ENCODE measurements around the gene TMEM178B.

The TMEM178B gene

DNA sequence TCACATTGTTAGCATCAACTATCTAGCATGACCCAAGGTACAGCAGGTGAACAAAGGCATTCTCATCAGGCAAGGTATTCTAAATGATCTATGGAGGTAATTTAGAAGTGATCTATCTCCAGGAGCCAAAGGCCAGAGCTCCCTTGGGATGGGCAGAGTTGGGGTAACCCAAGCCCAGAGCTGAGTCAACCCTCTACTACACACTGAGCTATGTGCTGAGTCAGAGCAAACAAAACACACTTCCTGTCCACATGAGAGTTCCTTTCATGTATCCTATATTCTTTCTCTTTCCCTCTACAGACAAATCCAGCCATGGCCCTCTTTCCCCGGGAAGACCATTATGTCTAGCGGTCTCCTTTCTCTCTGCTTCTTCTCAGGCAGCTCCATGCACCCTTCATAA, 409.2 kb downstream of the TMEM178B start:
- peak; percentile 25 for DNase-seq (ENCODE audit: low read depth)
- H3K4me3 ChIP-seq (ENCODE audit: control insufficient read depth, low read depth, low read length) = no peak overlapping the region
- TF ChIP-seq, protein P1, sequence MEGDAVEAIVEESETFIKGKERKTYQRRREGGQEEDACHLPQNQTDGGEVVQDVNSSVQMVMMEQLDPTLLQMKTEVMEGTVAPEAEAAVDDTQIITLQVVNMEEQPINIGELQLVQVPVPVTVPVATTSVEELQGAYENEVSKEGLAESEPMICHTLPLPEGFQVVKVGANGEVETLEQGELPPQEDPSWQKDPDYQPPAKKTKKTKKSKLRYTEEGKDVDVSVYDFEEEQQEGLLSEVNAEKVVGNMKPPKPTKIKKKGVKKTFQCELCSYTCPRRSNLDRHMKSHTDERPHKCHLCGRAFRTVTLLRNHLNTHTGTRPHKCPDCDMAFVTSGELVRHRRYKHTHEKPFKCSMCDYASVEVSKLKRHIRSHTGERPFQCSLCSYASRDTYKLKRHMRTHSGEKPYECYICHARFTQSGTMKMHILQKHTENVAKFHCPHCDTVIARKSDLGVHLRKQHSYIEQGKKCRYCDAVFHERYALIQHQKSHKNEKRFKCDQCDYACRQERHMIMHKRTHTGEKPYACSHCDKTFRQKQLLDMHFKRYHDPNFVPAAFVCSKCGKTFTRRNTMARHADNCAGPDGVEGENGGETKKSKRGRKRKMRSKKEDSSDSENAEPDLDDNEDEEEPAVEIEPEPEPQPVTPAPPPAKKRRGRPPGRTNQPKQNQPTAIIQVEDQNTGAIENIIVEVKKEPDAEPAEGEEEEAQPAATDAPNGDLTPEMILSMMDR (conservative IDR thresholded peaks at IDR 0.05; ENCODE audit: control insufficient read depth, insufficient read depth, low read depth, low read length) = no peak

DNA sequence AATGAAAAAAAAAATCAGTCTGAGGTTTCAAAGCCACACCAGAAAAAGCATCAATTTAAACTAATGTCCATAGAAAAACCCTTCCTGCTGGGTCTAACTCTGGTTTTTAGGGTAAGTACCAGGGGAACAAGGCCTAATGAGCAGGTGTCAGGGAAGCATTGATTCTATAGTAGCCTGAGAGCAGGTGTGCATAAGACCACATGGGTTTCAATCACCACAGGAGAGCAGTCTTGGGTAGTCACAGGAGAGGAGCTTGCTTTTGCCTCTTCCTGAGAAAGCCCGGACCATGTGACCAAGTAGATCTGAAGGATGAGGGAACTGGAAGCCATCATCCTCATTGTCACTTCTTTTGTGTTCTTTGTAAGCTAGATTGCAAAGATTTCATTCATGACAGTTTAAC, 411.0 kb downstream of the TMEM178B start:
- H3K4me3 ChIP-seq (ENCODE audit: control insufficient read depth, low read depth, low read length) = no peak overlapping the region
- TF ChIP-seq, protein P1 (conservative IDR thresholded peaks at IDR 0.05; ENCODE audit: control insufficient read depth, insufficient read depth, low read depth, low read length) = no peak
- no peak for DNase-seq (ENCODE audit: low read depth)

DNA sequence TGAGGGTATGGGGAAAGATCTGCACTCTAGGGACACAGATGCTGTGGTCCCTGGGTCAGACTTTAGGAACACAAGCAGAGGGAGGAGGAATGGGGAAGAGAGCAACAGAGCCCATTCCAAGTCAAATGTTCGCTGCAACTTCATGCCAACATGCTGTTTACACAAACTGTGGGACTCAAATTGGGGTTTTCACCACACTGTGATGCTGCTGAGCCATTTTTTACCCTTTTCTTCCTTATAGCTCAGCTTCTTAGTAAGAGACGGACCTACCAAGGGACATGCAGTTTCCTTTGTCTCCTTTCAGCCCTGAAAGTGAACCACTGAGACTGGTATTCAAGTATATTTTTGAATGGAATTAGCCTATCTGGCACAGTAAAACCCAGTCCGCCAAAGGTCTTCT, 413.1 kb downstream of the TMEM178B start:
- no peak overlapping the region for H3K4me3 ChIP-seq (ENCODE audit: control insufficient read depth, low read depth, low read length)
- TF ChIP-seq, protein P1 (conservative IDR thresholded peaks at IDR 0.05; ENCODE audit: control insufficient read depth, insufficient read depth, low read depth, low read length) = no peak
- DNase-seq (ENCODE audit: low read depth) = no peak

DNA sequence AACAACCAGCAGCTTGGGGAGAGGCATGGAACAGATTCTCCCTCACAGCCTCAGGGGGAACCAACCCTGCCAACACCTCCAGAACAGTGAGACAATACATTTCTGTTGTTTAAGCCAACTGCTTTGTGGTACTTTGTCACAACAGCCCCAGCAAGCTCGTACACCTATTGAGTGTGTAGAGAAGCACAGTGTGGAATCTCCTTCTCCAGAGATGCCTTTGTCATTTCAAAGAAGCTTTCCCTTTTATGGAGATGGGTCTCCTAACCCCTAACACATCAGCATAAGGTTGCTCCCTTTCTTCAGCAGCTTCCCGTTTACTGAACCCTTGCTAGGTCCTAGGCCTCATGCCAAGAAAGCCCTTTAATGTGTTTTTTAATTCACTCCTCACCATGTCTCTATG, 416.6 kb downstream of the TMEM178B start:
- H3K4me3 ChIP-seq (ENCODE audit: control insufficient read depth, low read depth, low read length) = no peak overlapping the region
- TF ChIP-seq, protein P1 (conservative IDR thresholded peaks at IDR 0.05; ENCODE audit: control insufficient read depth, insufficient read depth, low read depth, low read length) = no peak
- no peak for DNase-seq (ENCODE audit: low read depth)

DNA sequence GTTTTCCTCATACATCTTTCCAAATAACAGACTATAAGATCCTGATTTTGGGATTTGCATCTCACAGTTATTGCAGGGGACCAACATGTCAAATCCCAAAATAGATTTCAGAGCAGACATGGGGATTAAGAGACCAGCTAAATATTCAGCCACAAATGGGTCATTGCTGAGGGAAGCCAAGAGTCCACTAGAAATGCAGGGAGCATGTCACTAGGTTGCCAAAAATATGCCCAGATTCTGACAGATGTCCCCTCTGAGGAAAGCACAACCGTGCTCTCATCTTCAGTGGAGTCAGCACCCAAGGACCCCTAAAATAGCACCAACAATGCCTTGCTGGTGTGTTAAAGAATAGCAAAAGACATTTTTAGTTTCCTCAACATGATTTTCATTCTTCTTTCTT, 421.2 kb downstream of the TMEM178B start:
- TF ChIP-seq, protein P1 (conservative IDR thresholded peaks at IDR 0.05; ENCODE audit: control insufficient read depth, insufficient read depth, low read depth, low read length) = no peak
- no peak overlapping the region for H3K4me3 ChIP-seq (ENCODE audit: control insufficient read depth, low read depth, low read length)
- DNase-seq (ENCODE audit: low read depth) = no peak

DNA sequence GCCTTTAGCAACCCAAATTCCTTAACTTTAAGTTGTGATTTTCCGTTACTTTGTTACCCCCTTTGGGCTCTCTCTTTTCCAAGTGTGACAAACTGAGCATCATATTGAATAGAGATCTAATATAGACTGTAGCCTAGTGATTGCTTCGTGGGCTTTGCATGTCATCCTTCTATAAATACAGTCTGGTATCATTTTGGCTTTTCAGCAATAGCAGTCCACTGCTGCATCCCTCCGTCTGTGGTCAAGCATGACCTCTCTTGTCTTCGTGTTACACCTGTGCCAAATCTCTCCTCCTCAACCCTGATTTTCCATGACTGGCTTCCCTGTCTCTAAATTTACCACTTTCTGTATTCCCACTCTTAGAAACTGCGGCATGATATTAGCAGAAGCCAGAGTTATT, 423.5 kb downstream of the TMEM178B start:
- no peak for DNase-seq (ENCODE audit: low read depth)
- H3K4me3 ChIP-seq (ENCODE audit: control insufficient read depth, low read depth, low read length) = no peak overlapping the region
- TF ChIP-seq, protein P1 (conservative IDR thresholded peaks at IDR 0.05; ENCODE audit: control insufficient read depth, insufficient read depth, low read depth, low read length) = no peak

DNA sequence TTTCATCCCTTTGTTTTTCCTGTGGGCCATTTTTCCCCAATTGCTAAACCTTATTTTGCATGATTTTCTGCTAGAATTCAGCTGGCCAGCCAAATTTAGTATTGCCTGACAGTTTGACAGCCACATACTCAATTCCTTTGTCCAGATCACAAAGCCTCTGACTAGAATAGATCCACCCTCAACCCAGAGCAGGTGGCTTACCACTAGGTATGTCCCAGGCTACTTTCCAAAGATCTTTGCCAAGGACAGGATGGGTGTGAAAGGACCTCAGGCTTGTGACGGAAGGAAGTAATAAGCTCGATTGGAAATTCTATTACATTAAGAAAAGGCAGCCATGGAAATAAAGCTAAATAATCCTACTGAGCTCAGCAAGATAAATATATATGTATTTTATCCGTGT, 426.7 kb downstream of the TMEM178B start:
- TF ChIP-seq, protein P1 (conservative IDR thresholded peaks at IDR 0.05; ENCODE audit: control insufficient read depth, insufficient read depth, low read depth, low read length) = no peak
- no peak overlapping the region for H3K4me3 ChIP-seq (ENCODE audit: control insufficient read depth, low read depth, low read length)
- DNase-seq (ENCODE audit: low read depth) = no peak
